Sigmoid colon (tissue), 4 donors: ENCODE data around the gene CNTN5.

Source experiments
- CTCF ChIP-seq, 4 experiments: fragments of 450-650 bp in 3 of 4; fragments of 200-600 bp in 1 of 4; IDR thresholded peaks; one replicate each; pipeline ENCODE4 v1.5.1; 2016 to 2019; ENCODE audit warnings: antibody characterized with exemption in 4 of 4, mild to moderate bottlenecking in 3 of 4, moderate library complexity in 2 of 4
- EP300 ChIP-seq, 4 donors: sonication (generic); formaldehyde crosslinking; IDR thresholded peaks; one replicate each; pipeline ENCODE4 v1.6.1; 2017; ENCODE audit warnings: antibody characterized with exemption in 4 of 4
- POLR2A ChIP-seq, 2 donors: fragments of 450-650 bp; IDR thresholded peaks; one replicate each; pipeline ENCODE4 v1.6.1; 2016; ENCODE audit warnings: antibody characterized with exemption in 2 of 2, mild to moderate bottlenecking in 2 of 2, moderate library complexity in 2 of 2
- POLR2AphosphoS5 ChIP-seq, 4 donors: sonication (generic); formaldehyde crosslinking; IDR thresholded peaks; one replicate each; pipeline ENCODE4 v1.6.1; 2017; ENCODE audit warnings: antibody characterized with exemption in 4 of 4

- TF ChIP-seq CTCF (IDR thresholded peaks at IDR 0.05) (no peak), POLR2A (IDR thresholded peaks at IDR 0.05) (no peak), POLR2AphosphoS5 (IDR thresholded peaks at IDR 0.05) (no peak), EP300 (IDR thresholded peaks at IDR 0.05) (no peak)
Measured at GRCh38 chr11:100308202-100308601, 1287.5 kb downstream of the CNTN5 start.
